CD8-positive, alpha-beta memory T cell (primary cell): ENCODE data around the gene ITGA6. TPM values are rescaled to one million over a fixed set of nuclear protein-coding genes. Genes with fewer than 3 reads are reported as not detected.

Experiments used
- CTCF ChIA-PET: fragments of 350-600 bp; sonication (Branson Sonifier 250); formaldehyde crosslinking; loops from one replicate; lab custom pipeline; 2021; ENCODE audit warnings: antibody characterized with exemption; lab: Charles Lee
- POLR2A ChIA-PET: fragments of 350-600 bp; sonication (Branson Sonifier 250); formaldehyde crosslinking; loops from one replicate; lab custom pipeline; 2021; ENCODE audit warnings: antibody characterized with exemption; lab: Charles Lee
- DNase-seq, 5 donors: peaks; one replicate each; pipeline versions ENCODE4 v3.0.0 to v3.0.0-alpha.2; 2020 to 2022; ENCODE audit warnings: mixed read lengths in 1 of 5
- H3K27ac ChIP-seq: one replicate; pipeline ENCODE4 v1.7.0; 2013; ENCODE audit warnings: low read depth, mild to moderate bottlenecking, low read length, moderate library complexity
- H3K27me3 ChIP-seq: 2 replicates; pipeline ENCODE4 v1.7.0; 2013; ENCODE audit warnings: low read length, mild to moderate bottlenecking; ENCODE audit not compliant: insufficient read depth, poor library complexity, severe bottlenecking
- H3K36me3 ChIP-seq: 2 replicates; pipeline ENCODE4 v1.7.0; 2013; ENCODE audit warnings: mild to moderate bottlenecking, low read length, moderate library complexity; ENCODE audit not compliant: insufficient read depth
- H3K4me1 ChIP-seq: 2 replicates; pipeline ENCODE4 v1.7.0; 2013; ENCODE audit warnings: mild to moderate bottlenecking, low read length, moderate library complexity; ENCODE audit not compliant: insufficient read depth
- H3K4me3 ChIP-seq: 2 replicates; pipeline ENCODE4 v1.7.0; 2013; ENCODE audit warnings: mild to moderate bottlenecking, low read length
- H3K9me3 ChIP-seq: 2 replicates; pipeline ENCODE4 v1.7.0; 2013; ENCODE audit warnings: mild to moderate bottlenecking, low read length
- H3K27ac Mint-ChIP-seq, 8 donors: one replicate each; pipeline ENCODE4 v1.8.0; 2020 to 2021; ENCODE audit warnings: mixed read lengths in 8 of 8, mild to moderate bottlenecking in 6 of 8, inconsistent platforms in 3 of 8, moderate library complexity in 3 of 8
- H3K27me3 Mint-ChIP-seq, 2 donors: one replicate each; pipeline ENCODE4 v1.8.0; 2020 to 2021; ENCODE audit warnings: mixed read lengths in 2 of 2, mild to moderate bottlenecking in 1 of 2, moderate library complexity in 1 of 2
- H3K36me3 Mint-ChIP-seq, 3 donors: one replicate each; pipeline ENCODE4 v1.8.0; 2020 to 2021; ENCODE audit warnings: mixed read lengths in 3 of 3, inconsistent platforms in 1 of 3, mild to moderate bottlenecking in 1 of 3
- H3K4me1 Mint-ChIP-seq, 3 donors: one replicate each; pipeline ENCODE4 v1.8.0; 2020 to 2021; ENCODE audit warnings: mixed read lengths in 3 of 3, inconsistent platforms in 1 of 3, mild to moderate bottlenecking in 1 of 3
- H3K4me3 Mint-ChIP-seq, 7 donors: one replicate each; pipeline ENCODE4 v1.8.0; 2020 to 2021; ENCODE audit warnings: mixed read lengths in 7 of 7, mild to moderate bottlenecking in 6 of 7, moderate library complexity in 4 of 7, inconsistent platforms in 2 of 7
- H3K9me3 Mint-ChIP-seq, 5 donors: one replicate each; pipeline ENCODE4 v1.8.0; 2020 to 2022; ENCODE audit warnings: mixed read lengths in 5 of 5, mild to moderate bottlenecking in 3 of 5, moderate library complexity in 2 of 5, inconsistent platforms in 1 of 5
- polyA plus RNA-seq: library from polyadenylated mRNA; unstranded; fragments of 300-500 nt; fragmentation: Illumina TruSeq; gene quantifications from one replicate; pipeline ENCODE4 v1.2.3, GENCODE V29; 2021
- total RNA-seq, 2 experiments: library from RNA; stranded (reverse); gene quantifications; one replicate each; pipeline ENCODE4 v1.2.3, GENCODE V29; 2021

Gene ITGA6
- total and polyA plus RNA-seq, 3 experiments from 2014 or later = 8.0 to 39.4 (median 9.0) TPM

GRCh38 chr2:172408143-172408766 lies 19.1 kb upstream of the ITGA6 start:
- Mint-ChIP-seq H3K27me3 (peaks cover 5 to 35% of the 10 kb centered on the region in 2 donors), H3K36me3 (peaks cover 0 to 2% (median 0%) of the 10 kb centered on the region in 3 donors), H3K27ac (no peak overlapping the region), H3K9me3 (peaks cover 0 to 3% (median 0%) of the 10 kb centered on the region in 5 donors), H3K4me3 (no peak overlapping the region), H3K4me1 (no peaks in the 10 kb centered on the region)
- H3K4me1 ChIP-seq = no peaks in the 10 kb centered on the region
- no peak overlapping the region for H3K4me3 ChIP-seq
- H3K27me3 ChIP-seq = no peaks in the 10 kb centered on the region
- ChIA-PET CTCF (interaction anchor here (1.1 kb wide), 1 partner anchor 54 kb away, joined by 4 read pairs; no protein-coding TSS in a partner anchor), POLR2A (no interaction called here)
- H3K36me3 ChIP-seq = no peaks in the 10 kb centered on the region
- no peak overlapping the region for H3K27ac ChIP-seq
- no peaks in the 10 kb centered on the region for H3K9me3 ChIP-seq
- DNase-seq = no peak

GRCh38 chr2:172409042-172409441 lies 18.3 kb upstream of the ITGA6 start:
- CTCF ChIA-PET = interaction anchor here (1.1 kb wide), 1 partner anchor 53 kb away, joined by 4 read pairs; no protein-coding TSS in a partner anchor

GRCh38 chr2:172412984-172413492 lies 14.3 kb upstream of the ITGA6 start:
- H3K27me3 ChIP-seq = no peaks in the 10 kb centered on the region
- H3K9me3 ChIP-seq = no peaks in the 10 kb centered on the region
- H3K4me3 ChIP-seq = no peak overlapping the region
- no peaks in the 10 kb centered on the region for H3K4me1 Mint-ChIP-seq
- H3K4me3 Mint-ChIP-seq = no peak overlapping the region
- peaks cover 9 to 26% of the 10 kb centered on the region in 2 donors for H3K27me3 Mint-ChIP-seq
- peaks cover 0 to 3% (median 0%) of the 10 kb centered on the region in 5 donors for H3K9me3 Mint-ChIP-seq
- DNase-seq = no peak
- POLR2A ChIA-PET = no interaction called here
- H3K4me1 ChIP-seq = no peaks in the 10 kb centered on the region
- CTCF ChIA-PET = interaction anchor here (1.2 to 1.7 kb wide), 2 partner anchors 49 to 50 kb away, joined by 3 to 4 read pairs; no protein-coding TSS in a partner anchor
- H3K27ac Mint-ChIP-seq = no peak overlapping the region
- H3K36me3 ChIP-seq = no peaks in the 10 kb centered on the region
- peaks cover 0 to 8% (median 0%) of the 10 kb centered on the region in 3 donors for H3K36me3 Mint-ChIP-seq
- no peak overlapping the region for H3K27ac ChIP-seq

More at GRCh38 chr2:172409042-172409441, 18.3 kb upstream of the ITGA6 start:
- DNase-seq = no peak
- Mint-ChIP-seq H3K27me3 (peaks cover 5 to 35% of the 10 kb centered on the region in 2 donors), H3K36me3 (no peaks in the 10 kb centered on the region), H3K4me1 (no peaks in the 10 kb centered on the region), H3K27ac (no peak overlapping the region), H3K4me3 (no peak overlapping the region), H3K9me3 (peaks cover 0 to 3% (median 0%) of the 10 kb centered on the region in 5 donors)
- H3K27me3 ChIP-seq = no peaks in the 10 kb centered on the region
- no peaks in the 10 kb centered on the region for H3K9me3 ChIP-seq
- H3K27ac ChIP-seq = no peak overlapping the region
- no peaks in the 10 kb centered on the region for H3K36me3 ChIP-seq
- no peak overlapping the region for H3K4me3 ChIP-seq
- POLR2A ChIA-PET = no interaction called here
- no peaks in the 10 kb centered on the region for H3K4me1 ChIP-seq

GRCh38 chr2:172415157-172415864 lies 12.1 kb upstream of the ITGA6 start:
- no peaks in the 10 kb centered on the region for H3K36me3 ChIP-seq
- CTCF ChIA-PET = no interaction called here
- Mint-ChIP-seq H3K36me3 (peaks cover 0 to 15% (median 0%) of the 10 kb centered on the region in 3 donors), H3K27ac (no peak overlapping the region), H3K4me3 (no peak overlapping the region), H3K9me3 (peaks cover 0 to 3% (median 0%) of the 10 kb centered on the region in 5 donors), H3K27me3 (peaks cover 14 to 39% of the 10 kb centered on the region in 2 donors), H3K4me1 (no peaks in the 10 kb centered on the region)
- no peak overlapping the region for H3K27ac ChIP-seq
- no peak overlapping the region for H3K4me3 ChIP-seq
- no peaks in the 10 kb centered on the region for H3K9me3 ChIP-seq
- no peak for DNase-seq
- POLR2A ChIA-PET = no interaction called here
- H3K4me1 ChIP-seq = no peaks in the 10 kb centered on the region
- H3K27me3 ChIP-seq = no peaks in the 10 kb centered on the region

- POLR2A ChIA-PET = no interaction called here
- no peak overlapping the region for H3K4me3 ChIP-seq
- peaks cover 0 to 3% (median 0%) of the 10 kb centered on the region in 5 donors for H3K9me3 Mint-ChIP-seq
- H3K27me3 Mint-ChIP-seq = peaks cover 14 to 38% of the 10 kb centered on the region in 2 donors
- H3K36me3 Mint-ChIP-seq = peaks cover 0 to 15% (median 0%) of the 10 kb centered on the region in 3 donors
- H3K4me1 ChIP-seq = no peaks in the 10 kb centered on the region
- no peak overlapping the region for H3K27ac Mint-ChIP-seq
- no peak overlapping the region for H3K4me3 Mint-ChIP-seq
- H3K4me1 Mint-ChIP-seq = no peaks in the 10 kb centered on the region
- DNase-seq = no peak
- H3K27me3 ChIP-seq = no peaks in the 10 kb centered on the region
- H3K27ac ChIP-seq = no peak overlapping the region
- CTCF ChIA-PET = interaction anchor here (1.4 to 1.5 kb wide), 2 partner anchors 43 to 46 kb away, joined by 3 to 5 read pairs; no protein-coding TSS in a partner anchor
- H3K9me3 ChIP-seq = no peaks in the 10 kb centered on the region
- no peaks in the 10 kb centered on the region for H3K36me3 ChIP-seq
These were observed 11.6 kb upstream of the ITGA6 start for GRCh38 chr2:172415865-172416183.

GRCh38 chr2:172416447-172417058 lies 10.8 kb upstream of the ITGA6 start:
- Mint-ChIP-seq H3K4me3 (no peak overlapping the region), H3K9me3 (peaks cover 0 to 3% (median 0%) of the 10 kb centered on the region in 5 donors), H3K27ac (no peak overlapping the region), H3K4me1 (no peaks in the 10 kb centered on the region), H3K27me3 (peaks cover 14 to 41% of the 10 kb centered on the region in 2 donors), H3K36me3 (peaks cover 0 to 15% (median 0%) of the 10 kb centered on the region in 3 donors)
- DNase-seq = no peak
- Histone ChIP-seq H3K27ac (no peak overlapping the region), H3K9me3 (no peaks in the 10 kb centered on the region), H3K27me3 (no peaks in the 10 kb centered on the region), H3K4me1 (no peaks in the 10 kb centered on the region), H3K4me3 (no peak overlapping the region), H3K36me3 (no peaks in the 10 kb centered on the region)
- ChIA-PET CTCF (interaction anchor here (1.4 to 1.5 kb wide), 2 partner anchors 42 to 45 kb away, joined by 3 to 5 read pairs; no protein-coding TSS in a partner anchor), POLR2A (no interaction called here)

DNA sequence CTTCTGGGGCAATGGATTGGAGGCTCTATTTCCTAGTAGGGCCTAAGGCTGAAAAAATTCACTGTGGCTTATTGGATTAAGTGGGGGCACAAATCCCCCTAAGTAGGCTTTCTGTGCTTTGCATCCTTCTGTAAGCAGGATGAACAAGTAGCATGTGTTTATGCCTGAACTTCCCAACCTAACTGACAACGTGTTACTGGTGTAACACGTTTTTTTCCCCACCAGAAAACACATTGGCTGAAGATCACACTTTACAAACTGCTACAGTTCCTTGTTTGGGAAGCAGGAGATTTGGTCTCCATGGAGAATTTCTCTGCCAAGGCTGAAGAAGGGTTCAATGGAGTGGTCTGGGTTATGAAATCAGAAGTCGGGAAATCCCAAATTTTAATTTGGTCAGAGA lies 7.2 kb upstream of the ITGA6 start:
- no peaks in the 10 kb centered on the region for H3K9me3 ChIP-seq
- no peak overlapping the region for H3K27ac Mint-ChIP-seq
- CTCF ChIA-PET = no interaction called here
- H3K4me1 Mint-ChIP-seq = peaks cover 4 to 9% (median 4%) of the 10 kb centered on the region in 3 donors
- peaks cover 8% of the 10 kb centered on the region for H3K4me1 ChIP-seq
- no peaks in the 10 kb centered on the region for H3K36me3 ChIP-seq
- H3K36me3 Mint-ChIP-seq = peaks cover 0 to 15% (median 0%) of the 10 kb centered on the region in 3 donors
- DNase-seq = no peak
- no peak overlapping the region for H3K27ac ChIP-seq
- H3K4me3 Mint-ChIP-seq = no peak overlapping the region
- H3K9me3 Mint-ChIP-seq = peaks cover 0 to 3% (median 0%) of the 10 kb centered on the region in 5 donors
- POLR2A ChIA-PET = no interaction called here
- peaks cover 22 to 58% of the 10 kb centered on the region in 2 donors for H3K27me3 Mint-ChIP-seq
- H3K4me3 ChIP-seq = no peak overlapping the region
- H3K27me3 ChIP-seq = no peaks in the 10 kb centered on the region
